Nephron (organoid): Measurements from ENCODE around the gene NTRK3.

Experiments used
- H3K27ac Mint-ChIP-seq, 3 experiments: 2 replicates each; pipeline ENCODE4 v1.8.0; 2020; ENCODE audit warnings: mixed read lengths in 3 of 3, mild to moderate bottlenecking in 2 of 3, moderate library complexity in 1 of 3
- H3K27me3 Mint-ChIP-seq: 2 replicates; pipeline ENCODE4 v1.8.0; 2021; ENCODE audit warnings: low read depth, mild to moderate bottlenecking, moderate library complexity, mixed read lengths
- H3K36me3 Mint-ChIP-seq: 2 replicates; pipeline ENCODE4 v1.8.0; 2020; ENCODE audit warnings: low read depth, mixed read lengths
- H3K4me1 Mint-ChIP-seq: 2 replicates; pipeline ENCODE4 v1.8.0; 2020; ENCODE audit warnings: mixed read lengths
- H3K4me3 Mint-ChIP-seq, 3 experiments: 2 replicates each; pipeline ENCODE4 v1.8.0; 2020; ENCODE audit warnings: mild to moderate bottlenecking in 3 of 3, mixed read lengths in 3 of 3, moderate library complexity in 2 of 3
- H3K9me3 Mint-ChIP-seq: 2 replicates; pipeline ENCODE4 v1.8.0; 2020; ENCODE audit warnings: mixed read lengths
- CTCF ChIP-seq, 3 experiments: fragments of 200-600 bp; sonication (generic); IDR thresholded peaks; one replicate each; pipeline ENCODE4 v1.5.0; 2021; ENCODE audit warnings: antibody characterized with exemption in 3 of 3; ENCODE audit not compliant: unreplicated experiment in 3 of 3

Gene NTRK3

GRCh38 chr15:87981969-87982368, 274.6 kb downstream of the NTRK3 start:
- no peak for TF ChIP-seq CTCF (IDR thresholded peaks at IDR 0.05; ENCODE audit: unreplicated experiment in 3 of 3)
- H3K27me3 Mint-ChIP-seq = peaks cover 15% of the 10 kb centered on the region
- H3K36me3 Mint-ChIP-seq = no peaks in the 10 kb centered on the region
- peak overlapping the region in 1 of 3 experiments; percentile 50 for H3K4me3 Mint-ChIP-seq
- H3K4me1 Mint-ChIP-seq = peaks cover 31% of the 10 kb centered on the region
- no peaks in the 10 kb centered on the region for H3K9me3 Mint-ChIP-seq
- H3K27ac Mint-ChIP-seq = peak overlapping the region in 2 of 3 experiments; percentile 94 to 97

GRCh38 chr15:87977907-87978306, 278.6 kb downstream of the NTRK3 start:
- no peaks in the 10 kb centered on the region for H3K36me3 Mint-ChIP-seq
- no peaks in the 10 kb centered on the region for H3K9me3 Mint-ChIP-seq
- no peak overlapping the region for H3K27ac Mint-ChIP-seq
- no peak overlapping the region for H3K4me3 Mint-ChIP-seq
- no peak for TF ChIP-seq CTCF (IDR thresholded peaks at IDR 0.05; ENCODE audit: unreplicated experiment in 3 of 3)
- H3K27me3 Mint-ChIP-seq = peaks cover 37% of the 10 kb centered on the region
- H3K4me1 Mint-ChIP-seq = peaks cover 54% of the 10 kb centered on the region

- H3K4me3 Mint-ChIP-seq = no peak overlapping the region
- peaks cover 41% of the 10 kb centered on the region for H3K4me1 Mint-ChIP-seq
- TF ChIP-seq CTCF (IDR thresholded peaks at IDR 0.05; ENCODE audit: unreplicated experiment in 3 of 3) = no peak
Observed at GRCh38 chr15:87976552-87976951, 280.0 kb downstream of the NTRK3 start.

GRCh38 chr15:87973501-87974215, 282.9 kb downstream of the NTRK3 start:
- no peak overlapping the region for H3K4me3 Mint-ChIP-seq
- H3K36me3 Mint-ChIP-seq = no peaks in the 10 kb centered on the region
- peak overlapping the region in 2 of 3 experiments; percentile 22 to 49 for H3K27ac Mint-ChIP-seq
- TF ChIP-seq CTCF (IDR thresholded peaks at IDR 0.05; ENCODE audit: unreplicated experiment in 3 of 3) = no peak
- H3K4me1 Mint-ChIP-seq = peaks cover 31% of the 10 kb centered on the region
- H3K27me3 Mint-ChIP-seq = peaks cover 27% of the 10 kb centered on the region
- no peaks in the 10 kb centered on the region for H3K9me3 Mint-ChIP-seq

More at GRCh38 chr15:87976552-87976951, 280.0 kb downstream of the NTRK3 start:
- Mint-ChIP-seq H3K9me3 (no peaks in the 10 kb centered on the region), H3K27me3 (peaks cover 32% of the 10 kb centered on the region), H3K27ac (no peak overlapping the region), H3K36me3 (no peaks in the 10 kb centered on the region)

- no peak overlapping the region for H3K27ac Mint-ChIP-seq
- H3K9me3 Mint-ChIP-seq = no peaks in the 10 kb centered on the region
- no peaks in the 10 kb centered on the region for H3K36me3 Mint-ChIP-seq
- TF ChIP-seq CTCF (IDR thresholded peaks at IDR 0.05; ENCODE audit: unreplicated experiment in 3 of 3) = no peak
- peaks cover 13% of the 10 kb centered on the region for H3K27me3 Mint-ChIP-seq
- peaks cover 31% of the 10 kb centered on the region for H3K4me1 Mint-ChIP-seq
- H3K4me3 Mint-ChIP-seq = no peak overlapping the region
Observed at GRCh38 chr15:87971076-87971475, 285.5 kb downstream of the NTRK3 start.

DNA sequence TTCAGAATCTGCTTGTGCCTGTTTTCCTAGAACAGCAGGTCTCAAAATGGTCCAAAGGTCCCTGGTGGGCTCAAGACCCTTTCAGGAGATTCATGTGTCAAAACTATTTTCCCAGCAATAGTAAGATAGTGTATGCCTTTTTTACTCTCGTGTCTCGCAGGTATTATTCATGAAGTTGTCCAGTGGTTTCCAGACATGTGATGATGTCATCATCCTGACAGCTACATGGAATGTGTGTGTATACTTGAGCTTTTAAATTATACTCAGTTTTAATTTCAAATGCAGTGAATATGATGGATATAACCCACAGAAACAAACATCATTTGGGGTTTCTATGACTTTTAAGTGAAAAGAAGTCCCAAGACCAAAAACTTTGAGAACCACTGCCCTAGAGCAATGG, 288.6 kb downstream of the NTRK3 start:
- Mint-ChIP-seq H3K4me3 (no peak overlapping the region), H3K27ac (no peak overlapping the region), H3K9me3 (no peaks in the 10 kb centered on the region), H3K27me3 (no peaks in the 10 kb centered on the region), H3K4me1 (peaks cover 6% of the 10 kb centered on the region), H3K36me3 (no peaks in the 10 kb centered on the region)
- no peak for TF ChIP-seq CTCF (IDR thresholded peaks at IDR 0.05; ENCODE audit: unreplicated experiment in 3 of 3)
